ENCODE results near the gene LYPD5. TPM values are rescaled to one million over a fixed set of nuclear protein-coding genes. Genes with fewer than 3 reads are reported as not detected.

LYPD5 gene
- total RNA-seq, result 0.36 and 0.56 TPM in 2 replicates

DNA sequence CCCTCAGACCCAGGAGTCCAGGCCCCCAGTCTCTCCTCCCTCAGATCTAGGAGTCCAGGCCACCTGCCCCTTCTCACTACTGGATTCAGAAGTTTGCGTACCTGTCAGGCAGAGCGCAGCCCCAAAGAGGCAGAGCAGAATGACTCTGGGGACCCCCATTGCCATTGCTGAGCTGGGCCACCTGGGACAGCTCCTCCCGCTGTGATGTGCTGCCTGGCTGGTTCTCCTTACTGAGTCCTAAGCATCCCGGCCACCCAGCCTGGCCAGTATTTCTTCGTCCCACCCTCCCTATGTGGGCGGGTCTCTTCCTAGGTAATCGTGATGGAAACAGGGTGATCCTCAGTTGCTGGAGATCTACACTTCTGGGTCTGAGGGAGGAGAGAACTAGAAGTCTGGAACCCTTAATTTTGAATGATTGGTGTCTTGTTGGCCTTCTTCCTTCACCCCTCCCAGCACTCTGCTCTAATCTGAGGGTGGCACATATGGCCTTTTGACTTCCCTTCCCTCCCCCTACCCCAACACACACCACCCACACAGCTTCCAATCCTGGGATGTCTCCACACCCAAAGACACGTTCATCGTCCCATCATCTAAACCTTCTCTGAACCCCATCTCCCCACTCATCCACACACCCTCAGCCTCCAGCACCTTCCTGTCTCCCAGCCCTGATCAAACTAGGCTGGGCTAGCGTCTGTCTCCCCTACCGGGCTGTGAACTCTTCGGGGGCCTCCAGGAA is at the start of gene LYPD5:
TSS of gene LYPD5 (minus strand) at position 232 of the 736 bp plus-strand sequence. CDS start at position 165, 67 bp downstream.

GRCh38 chr19:43826787-43827754 is 24.8 kb upstream of the LYPD5 start, which contains the start of gene ZNF283:
ZNF283 (plus strand) TSS chr19:43827321; CDS start chr19:43833505, 6,184 bp downstream.

DNA sequence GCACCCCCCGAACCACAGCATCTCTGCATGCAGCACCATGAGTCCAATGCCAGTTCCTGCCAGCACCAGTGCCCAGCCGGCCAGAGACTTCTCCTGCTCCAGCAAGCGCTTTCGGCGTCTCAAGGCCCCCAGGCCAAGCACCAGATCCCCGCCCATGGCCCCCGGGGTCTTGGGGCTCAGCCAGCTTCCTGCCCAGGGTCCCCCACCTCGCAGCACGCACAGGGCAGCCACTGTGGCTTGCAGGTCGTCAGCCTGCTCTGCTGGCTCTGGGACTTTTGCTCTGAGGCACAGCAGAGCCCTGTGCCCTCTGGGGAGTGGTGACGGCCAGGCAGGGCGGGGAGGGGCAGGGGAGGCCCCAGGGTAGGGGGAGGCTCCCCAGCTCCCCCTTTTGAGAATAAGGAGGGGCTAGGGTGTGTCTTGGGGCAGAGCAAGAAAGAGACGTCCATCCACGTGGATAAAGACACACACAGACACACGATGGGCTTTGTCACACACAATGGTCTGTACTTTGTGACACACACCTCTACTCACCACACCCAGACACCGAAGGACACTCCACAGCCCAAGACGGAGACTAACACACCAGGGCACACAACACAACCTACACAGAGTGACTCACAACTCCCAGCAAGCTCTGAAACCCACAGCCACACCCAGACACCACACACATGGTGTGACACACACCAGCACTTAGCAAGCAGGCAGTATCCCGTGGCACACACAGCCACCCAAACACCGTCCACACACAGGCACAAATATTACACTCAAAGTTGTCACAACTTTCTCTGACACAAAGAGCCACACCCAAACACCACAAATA is 21.3 kb downstream of the LYPD5 start, which contains the start of gene KCNN4:
TSS of gene KCNN4 (minus strand) at position 268 of the 820 bp plus-strand sequence. CDS start at position 156, 112 bp downstream.

DNA sequence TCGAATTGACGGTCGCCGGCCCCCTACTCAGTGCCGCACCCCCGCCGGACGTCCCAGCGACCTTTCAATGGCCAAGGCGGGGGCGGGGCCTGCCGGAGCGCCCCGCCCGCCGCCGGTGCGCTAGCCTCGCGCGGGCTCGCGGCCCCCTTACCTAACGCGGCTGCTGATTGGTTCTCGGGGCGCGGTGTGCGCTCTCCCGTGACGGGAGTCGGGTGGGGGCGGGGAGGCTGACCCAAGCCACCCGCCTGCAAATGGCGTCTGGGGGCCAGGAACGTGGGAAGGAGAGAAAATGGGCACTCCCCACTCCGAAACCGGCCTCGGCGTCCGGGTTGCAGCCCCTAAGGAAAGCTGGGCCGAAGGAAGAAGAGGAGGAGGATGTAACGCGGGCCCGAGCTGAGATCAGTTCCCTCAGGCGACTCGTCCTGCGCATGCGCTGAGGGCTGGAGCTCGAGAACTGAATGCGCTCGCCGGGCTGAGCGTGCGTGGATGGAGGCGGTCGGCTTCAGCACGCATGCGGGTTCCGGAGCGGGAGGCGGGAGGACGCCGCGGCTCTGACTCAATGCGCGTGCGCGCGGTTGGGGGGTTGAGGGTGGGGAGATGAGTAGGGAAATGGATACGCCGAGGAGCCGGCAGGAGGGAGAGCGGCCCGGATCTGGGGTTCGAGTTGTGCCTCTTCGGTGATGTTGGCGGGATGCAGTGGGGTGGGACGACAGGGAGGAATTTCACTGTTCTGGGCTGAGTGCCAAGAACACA is 47.6 kb downstream of the LYPD5 start, which contains the start of gene SMG9:
TSS of gene SMG9 (minus strand) at position 460 of the 753 bp plus-strand sequence. CDS start 4,221 bp downstream, outside the sequence.

Other genes starting within 250 kb of the LYPD5 start
- 15.5 and 20.8 TPM in 2 replicates for gene XRCC1, start 226.9 kb downstream of the LYPD5 start, total RNA-seq
- gene PINLYP, start 226.6 kb downstream of the LYPD5 start, total RNA-seq, result 0.18 and 0.85 TPM in 2 replicates
- 23.5 and 29.6 TPM in 2 replicates for gene IRGQ, start 206.3 kb downstream of the LYPD5 start, total RNA-seq
- 9.1 and 10.0 TPM in 2 replicates for gene ZNF576, start 205.9 kb downstream of the LYPD5 start, total RNA-seq
- under 0.01 TPM in 1 of 2 replicates, not detected in the other for gene SRRM5, start 190.4 kb downstream of the LYPD5 start, total RNA-seq
- 44.0 and 53.5 TPM in 2 replicates for gene ZNF428, start 182.8 kb downstream of the LYPD5 start, total RNA-seq
- 5.8 and 6.1 TPM in 2 replicates for gene CADM4, start 162.6 kb downstream of the LYPD5 start, total RNA-seq
- gene PLAUR, start 132.3 kb downstream of the LYPD5 start, total RNA-seq, result 51.5 and 69.5 TPM in 2 replicates
- not detected in 2 replicates for gene IRGC, start 86.4 kb downstream of the LYPD5 start, total RNA-seq
- 5.5 and 9.3 TPM in 2 replicates for gene SMG9, start 47.5 kb downstream of the LYPD5 start, total RNA-seq
- gene KCNN4, start 21.5 kb downstream of the LYPD5 start, total RNA-seq, result 0.90 and 4.1 TPM in 2 replicates
- gene ZNF283, start 24.9 kb upstream of the LYPD5 start, total RNA-seq, result 8.4 and 11.0 TPM in 2 replicates
- 0.72 and 2.5 TPM in 2 replicates for gene ZNF404, start 81.5 kb upstream of the LYPD5 start, total RNA-seq
- gene ZNF45, start 132.8 kb upstream of the LYPD5 start, total RNA-seq, result 15.7 and 15.8 TPM in 2 replicates
- gene ZNF221, start 148.8 kb upstream of the LYPD5 start, total RNA-seq, result 4.4 and 7.7 TPM in 2 replicates
- 5.0 and 8.5 TPM in 2 replicates for gene ZNF155, start 181.7 kb upstream of the LYPD5 start, total RNA-seq
- gene ZNF230, start 200.5 kb upstream of the LYPD5 start, total RNA-seq, result 2.7 and 3.4 TPM in 2 replicates
- gene ZNF222, start 222.9 kb upstream of the LYPD5 start, total RNA-seq, result 4.2 and 5.6 TPM in 2 replicates
- gene ZNF223, start 249.6 kb upstream of the LYPD5 start, total RNA-seq, result 3.7 and 5.2 TPM in 2 replicates

Data from endothelial cell of coronary artery (primary cell).